H9 (cell line): ENCODE measurements around the gene PITRM1. TPM values are rescaled to one million over a fixed set of nuclear protein-coding genes. Genes with fewer than 3 reads are reported as not detected.

Experiments used
- DNase-seq: peaks from one replicate; pipeline ENCODE4 v3.0.0-alpha.2; 2017
- H2AFZ ChIP-seq: one replicate; pipeline ENCODE4 v1.6.1; 2013; ENCODE audit warnings: mild to moderate bottlenecking, low read length, control low read depth, moderate library complexity
- H2AK5ac ChIP-seq: 2 replicates; pipeline ENCODE4 v1.6.1; 2013; ENCODE audit warnings: low read length, control low read depth, mixed read lengths; ENCODE audit not compliant: insufficient read length
- H2BK120ac ChIP-seq: one replicate; pipeline ENCODE4 v1.6.1; 2013; ENCODE audit warnings: low read depth, mild to moderate bottlenecking, low read length, control low read depth, inconsistent platforms; ENCODE audit not compliant: poor library complexity, severe bottlenecking
- H2BK12ac ChIP-seq: 2 replicates; pipeline ENCODE4 v1.6.1; 2013; ENCODE audit warnings: low read length, control low read depth, mixed read lengths, low read depth; ENCODE audit not compliant: insufficient read length
- H2BK15ac ChIP-seq: 2 replicates; pipeline ENCODE4 v1.6.1; 2013; ENCODE audit warnings: low read depth, low read length, control low read depth
- H2BK20ac ChIP-seq: one replicate; pipeline ENCODE4 v1.6.1; 2013; ENCODE audit warnings: low read depth, mild to moderate bottlenecking, low read length, control low read depth, inconsistent platforms; ENCODE audit not compliant: poor library complexity, severe bottlenecking
- H2BK5ac ChIP-seq: 2 replicates; pipeline ENCODE4 v1.6.1; 2013; ENCODE audit warnings: low read length, control low read depth, mixed read lengths; ENCODE audit not compliant: insufficient read length
- H3K14ac ChIP-seq: 2 replicates; pipeline ENCODE4 v1.6.1; 2013; ENCODE audit warnings: low read length, control low read depth; ENCODE audit not compliant: insufficient read depth
- H3K18ac ChIP-seq: 2 replicates; pipeline ENCODE4 v1.6.1; 2013; ENCODE audit warnings: low read depth, mild to moderate bottlenecking, mixed read lengths, low read length, control low read depth; ENCODE audit not compliant: insufficient read length
- H3K23ac ChIP-seq: 2 replicates; pipeline ENCODE4 v1.6.1; 2013; ENCODE audit warnings: low read length, control low read depth, mixed read lengths, low read depth; ENCODE audit not compliant: insufficient read length
- H3K23me2 ChIP-seq: 2 replicates; pipeline ENCODE4 v1.6.1; 2013; ENCODE audit warnings: low read depth, mild to moderate bottlenecking, mixed read lengths, low read length, control low read depth; ENCODE audit not compliant: insufficient read length, poor library complexity, severe bottlenecking
- H3K27ac ChIP-seq: 2 replicates; pipeline ENCODE4 v1.5.1; 2013; ENCODE audit warnings: low read length, control low read depth, mixed read lengths, low read depth; ENCODE audit not compliant: insufficient read length
- H3K27me3 ChIP-seq: 2 replicates; pipeline ENCODE4 v1.6.1; 2013; ENCODE audit warnings: low read length, control low read depth, inconsistent platforms; ENCODE audit not compliant: insufficient read depth
- H3K4ac ChIP-seq: 2 replicates; pipeline ENCODE4 v1.6.1; 2013; ENCODE audit warnings: low read depth, mild to moderate bottlenecking, control low read depth, inconsistent platforms, low read length, moderate library complexity
- H3K4me1 ChIP-seq: 2 replicates; pipeline ENCODE4 v1.6.1; 2013; ENCODE audit warnings: low read length, control low read depth, inconsistent platforms; ENCODE audit not compliant: insufficient read depth
- H3K4me2 ChIP-seq: 2 replicates; pipeline ENCODE4 v1.6.1; 2013; ENCODE audit warnings: low read length, control low read depth, mixed read lengths; ENCODE audit not compliant: insufficient read length, insufficient read depth
- H3K56ac ChIP-seq: 2 replicates; pipeline ENCODE4 v1.6.1; 2013; ENCODE audit warnings: low read depth, mild to moderate bottlenecking, mixed read lengths, low read length, control low read depth; ENCODE audit not compliant: insufficient read length
- H3K79me1 ChIP-seq: 2 replicates; pipeline ENCODE4 v1.6.1; 2013; ENCODE audit warnings: low read depth, mild to moderate bottlenecking, moderate library complexity, low read length, control low read depth, inconsistent platforms; ENCODE audit not compliant: insufficient read depth, poor library complexity, severe bottlenecking
- H3K79me2 ChIP-seq: 2 replicates; pipeline ENCODE4 v1.6.1; 2013; ENCODE audit warnings: low read length, control low read depth, inconsistent platforms; ENCODE audit not compliant: insufficient read depth
- H3K9ac ChIP-seq: 2 replicates; pipeline ENCODE4 v1.6.1; 2013; ENCODE audit warnings: low read length, control low read depth, mixed read lengths; ENCODE audit not compliant: insufficient read length; ENCODE audit errors: extremely low read depth
- H3K9me3 ChIP-seq: one replicate; pipeline ENCODE4 v1.6.1; 2013; ENCODE audit warnings: low read depth, low read length, inconsistent platforms; ENCODE audit not compliant: control insufficient read depth
- H3T11ph ChIP-seq: one replicate; pipeline ENCODE4 v1.6.1; 2013; ENCODE audit warnings: mild to moderate bottlenecking, low read length, control low read depth, inconsistent platforms
- H4K20me1 ChIP-seq: one replicate; pipeline ENCODE4 v1.6.1; 2013; ENCODE audit not compliant: control insufficient read depth, insufficient read length, insufficient read depth
- H4K5ac ChIP-seq: 2 replicates; pipeline ENCODE4 v1.6.1; 2013; ENCODE audit warnings: low read depth, mild to moderate bottlenecking, mixed read lengths, low read length, control low read depth; ENCODE audit not compliant: insufficient read length
- H4K8ac ChIP-seq: replicated peaks from 2 replicates; pipeline ENCODE4 v1.6.1; 2013; ENCODE audit warnings: low read length, control low read depth, mixed read lengths, low read depth; ENCODE audit not compliant: insufficient read length
- H4K91ac ChIP-seq: 2 replicates; pipeline ENCODE4 v1.6.1; 2013; ENCODE audit warnings: low read depth, mild to moderate bottlenecking, moderate library complexity, mixed read lengths, low read length, control low read depth; ENCODE audit not compliant: insufficient read length
- H3K27ac Mint-ChIP-seq, 3 experiments: 2 replicates in 2 of 3; 3 replicates in 1 of 3; pipeline ENCODE4 v1.8.0; 2020 to 2021; ENCODE audit warnings: mixed read lengths in 3 of 3, mild to moderate bottlenecking in 1 of 3, moderate library complexity in 1 of 3
- H3K27me3 Mint-ChIP-seq: 2 replicates; pipeline ENCODE4 v1.8.0; 2021; ENCODE audit warnings: low read depth, mild to moderate bottlenecking, moderate library complexity, mixed read lengths
- H3K36me3 Mint-ChIP-seq, 3 experiments: 2 replicates in 2 of 3; 3 replicates in 1 of 3; pipeline ENCODE4 v1.8.0; 2020 to 2021; ENCODE audit warnings: low read depth in 3 of 3, mixed read lengths in 3 of 3; ENCODE audit not compliant: insufficient read depth in 1 of 3
- H3K4me1 Mint-ChIP-seq, 2 experiments: 2 replicates each; pipeline ENCODE4 v1.8.0; 2020; ENCODE audit warnings: mixed read lengths in 2 of 2
- H3K4me3 Mint-ChIP-seq, 2 experiments: 2 replicates in 1 of 2; 3 replicates in 1 of 2; pipeline ENCODE4 v1.8.0; 2020 to 2021; ENCODE audit warnings: mild to moderate bottlenecking in 2 of 2, mixed read lengths in 2 of 2, moderate library complexity in 1 of 2
- H3K9me3 Mint-ChIP-seq, 2 experiments: 2 replicates in 1 of 2; 3 replicates in 1 of 2; pipeline ENCODE4 v1.8.0; 2020; ENCODE audit warnings: mild to moderate bottlenecking in 2 of 2, mixed read lengths in 2 of 2, moderate library complexity in 1 of 2
- WGBS: extraction: QIAGEN DNeasy Blood & Tissue Kit; methylation state at CpG from one replicate; pipeline ENCODE4 v1.1.7; 2013; ENCODE audit warnings: missing lambda C conversion rate, low lambda C conversion rate, mixed read lengths; ENCODE audit not compliant: insufficient read length; ENCODE audit errors: extremely low coverage; 5-methylcytosine and 5-hydroxymethylcytosine counted together
- total RNA-seq: library from RNA; stranded (reverse); gene quantifications from 2 replicates; pipeline ENCODE4 v1.2.1, GENCODE V29; 2021
- TF ChIP-seq, protein P1 (sequence below): fragments of 200-600 bp; sonication (generic); conservative IDR thresholded peaks from 3 replicates; pipeline ENCODE4 v1.8.0; 2021; ENCODE audit warnings: antibody characterized with exemption, mild to moderate bottlenecking

Gene PITRM1
- total RNA-seq, 1 experiment from 2014 or later: 27.8 TPM

DNA sequence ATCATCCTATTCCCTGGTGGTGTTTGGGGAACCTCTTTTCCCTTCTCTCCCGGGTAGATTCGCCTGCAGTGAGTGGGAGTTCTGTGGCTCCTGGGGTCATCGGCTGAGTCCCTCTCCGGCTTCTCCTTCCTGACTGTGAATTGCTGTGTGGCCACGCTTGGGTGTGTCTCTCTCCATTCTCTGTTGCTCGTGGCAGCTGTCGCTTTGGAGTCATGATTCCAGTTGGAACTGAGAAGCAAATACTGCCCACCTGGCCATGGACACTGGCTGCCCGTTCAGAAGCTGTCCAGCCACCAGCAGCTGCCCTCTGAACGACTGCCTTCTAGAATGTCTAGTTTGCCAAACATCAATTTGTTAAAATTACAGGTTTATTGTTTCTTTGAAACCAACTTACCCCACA, 23.1 kb upstream of the PITRM1 start:
- H2BK5ac ChIP-seq: no peak overlapping the region
- H3T11ph ChIP-seq: no peak overlapping the region
- WGBS: no CpG with 5 or more reads among the region's 9 CpGs
- H2AFZ ChIP-seq: no peak overlapping the region
- no peaks in the 10 kb centered on the region for H3K36me3 Mint-ChIP-seq
- peaks cover 20% of the 10 kb centered on the region for H3K27me3 Mint-ChIP-seq
- H3K23ac ChIP-seq: no peak overlapping the region
- H4K8ac ChIP-seq: no peak overlapping the region
- H3K4me3 Mint-ChIP-seq: no peak overlapping the region
- no peak overlapping the region for H2BK12ac ChIP-seq
- H3K14ac ChIP-seq: no peak overlapping the region
- no peak overlapping the region for H2AK5ac ChIP-seq
- H3K56ac ChIP-seq: no peak overlapping the region
- no peaks in the 10 kb centered on the region for H3K79me2 ChIP-seq
- no peak overlapping the region for H4K5ac ChIP-seq
- H3K27me3 ChIP-seq: no peaks in the 10 kb centered on the region; the same call in 1 of the 2 replicates
- H4K91ac ChIP-seq: no peak overlapping the region
- H3K18ac ChIP-seq: no peak overlapping the region
- H3K4me1 Mint-ChIP-seq: peaks cover 13 to 19% of the 10 kb centered on the region in 2 experiments
- H3K4me1 ChIP-seq: no peaks in the 10 kb centered on the region
- H2BK15ac ChIP-seq: no peak overlapping the region; the same call in 1 of the 2 replicates
- H3K9me3 ChIP-seq: no peaks in the 10 kb centered on the region
- DNase-seq: no peak
- H4K20me1 ChIP-seq: no peaks in the 10 kb centered on the region
- no peak overlapping the region for H3K4me2 ChIP-seq
- H3K9ac ChIP-seq: no peak overlapping the region
- no peaks in the 10 kb centered on the region for H3K79me1 ChIP-seq
- H3K4ac ChIP-seq: no peak overlapping the region
- no peak overlapping the region for H2BK20ac ChIP-seq
- no peak overlapping the region for H3K27ac ChIP-seq
- TF ChIP-seq, protein P1, sequence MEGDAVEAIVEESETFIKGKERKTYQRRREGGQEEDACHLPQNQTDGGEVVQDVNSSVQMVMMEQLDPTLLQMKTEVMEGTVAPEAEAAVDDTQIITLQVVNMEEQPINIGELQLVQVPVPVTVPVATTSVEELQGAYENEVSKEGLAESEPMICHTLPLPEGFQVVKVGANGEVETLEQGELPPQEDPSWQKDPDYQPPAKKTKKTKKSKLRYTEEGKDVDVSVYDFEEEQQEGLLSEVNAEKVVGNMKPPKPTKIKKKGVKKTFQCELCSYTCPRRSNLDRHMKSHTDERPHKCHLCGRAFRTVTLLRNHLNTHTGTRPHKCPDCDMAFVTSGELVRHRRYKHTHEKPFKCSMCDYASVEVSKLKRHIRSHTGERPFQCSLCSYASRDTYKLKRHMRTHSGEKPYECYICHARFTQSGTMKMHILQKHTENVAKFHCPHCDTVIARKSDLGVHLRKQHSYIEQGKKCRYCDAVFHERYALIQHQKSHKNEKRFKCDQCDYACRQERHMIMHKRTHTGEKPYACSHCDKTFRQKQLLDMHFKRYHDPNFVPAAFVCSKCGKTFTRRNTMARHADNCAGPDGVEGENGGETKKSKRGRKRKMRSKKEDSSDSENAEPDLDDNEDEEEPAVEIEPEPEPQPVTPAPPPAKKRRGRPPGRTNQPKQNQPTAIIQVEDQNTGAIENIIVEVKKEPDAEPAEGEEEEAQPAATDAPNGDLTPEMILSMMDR: no peak
- H3K27ac Mint-ChIP-seq: no peak overlapping the region
- no peaks in the 10 kb centered on the region for H3K23me2 ChIP-seq
- no peak overlapping the region for H2BK120ac ChIP-seq
- no peaks in the 10 kb centered on the region for H3K9me3 Mint-ChIP-seq
